HUES48 (cell line): ENCODE results near the gene PITPNC1.
"Not testable (repeated sequence)": the region's sequence is repeated elsewhere in the genome, so short reads cannot be mapped to it uniquely, and the experiment has no call there.

Experiments
- H3K27ac ChIP-seq: one replicate; pipeline ENCODE4 v1.7.0; 2013; ENCODE audit warnings: low read depth, low read length, inconsistent platforms
- H3K27me3 ChIP-seq: 2 replicates; pipeline ENCODE4 v1.6.1; 2013; ENCODE audit warnings: mild to moderate bottlenecking, low read length; ENCODE audit not compliant: control insufficient read depth, insufficient read depth
- H3K36me3 ChIP-seq: 2 replicates; pipeline ENCODE4 v1.6.1; 2013; ENCODE audit warnings: low read length; ENCODE audit not compliant: control insufficient read depth, insufficient read depth
- H3K4me1 ChIP-seq: 2 replicates; pipeline ENCODE4 v1.6.1; 2013; ENCODE audit warnings: mild to moderate bottlenecking, low read length; ENCODE audit not compliant: control insufficient read depth, insufficient read depth
- H3K4me3 ChIP-seq: 2 replicates; pipeline ENCODE4 v1.5.1; 2013; ENCODE audit warnings: mild to moderate bottlenecking, low read depth, low read length
- H3K9ac ChIP-seq: 2 replicates; pipeline ENCODE4 v1.6.1; 2013; ENCODE audit warnings: mild to moderate bottlenecking, low read depth, low read length, moderate library complexity
- H3K9me3 ChIP-seq: 2 replicates; pipeline ENCODE4 v1.6.1; 2013; ENCODE audit warnings: low read length; ENCODE audit not compliant: control insufficient read depth, insufficient read depth

Gene PITPNC1

DNA sequence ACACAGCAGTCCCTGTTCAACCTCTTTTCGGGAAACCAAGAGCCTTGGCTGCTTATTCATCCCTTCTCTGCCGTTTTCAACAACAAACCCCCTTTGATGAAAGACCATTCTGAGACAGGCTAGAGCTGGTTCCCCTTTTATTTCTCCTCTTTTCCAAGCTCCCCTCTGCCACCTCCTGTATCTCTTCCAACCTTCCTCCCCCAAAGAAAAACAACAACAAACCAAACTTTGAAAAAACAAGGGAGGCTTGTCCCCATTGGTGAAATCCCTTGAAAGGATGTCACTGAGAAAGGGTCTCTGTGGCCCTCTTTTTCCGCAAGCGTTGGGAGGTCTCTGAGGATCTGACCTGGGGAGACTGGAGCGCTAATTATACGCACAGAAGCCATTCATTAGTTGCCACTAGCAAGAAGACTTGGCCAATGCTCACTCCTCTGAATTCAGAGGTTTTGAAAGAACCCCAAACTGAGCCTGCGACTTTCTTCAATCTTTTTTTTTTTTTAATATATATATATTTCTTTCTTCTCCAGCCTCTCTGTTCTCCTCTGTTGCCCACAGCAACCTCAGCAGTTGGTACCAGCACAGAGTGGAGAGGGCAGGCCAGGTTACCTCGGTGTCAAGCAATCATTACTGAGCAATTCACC lies 101.4 kb downstream of the PITPNC1 start:
- H3K9ac ChIP-seq = no peak overlapping the region
- H3K36me3 ChIP-seq = no peaks in the 10 kb centered on the region
- H3K4me3 ChIP-seq = no peak overlapping the region
- peaks cover 38% of the 10 kb centered on the region for H3K4me1 ChIP-seq
- no peak overlapping the region for H3K27ac ChIP-seq
- H3K27me3 ChIP-seq = no peaks in the 10 kb centered on the region
- H3K9me3 ChIP-seq = no peaks in the 10 kb centered on the region

DNA sequence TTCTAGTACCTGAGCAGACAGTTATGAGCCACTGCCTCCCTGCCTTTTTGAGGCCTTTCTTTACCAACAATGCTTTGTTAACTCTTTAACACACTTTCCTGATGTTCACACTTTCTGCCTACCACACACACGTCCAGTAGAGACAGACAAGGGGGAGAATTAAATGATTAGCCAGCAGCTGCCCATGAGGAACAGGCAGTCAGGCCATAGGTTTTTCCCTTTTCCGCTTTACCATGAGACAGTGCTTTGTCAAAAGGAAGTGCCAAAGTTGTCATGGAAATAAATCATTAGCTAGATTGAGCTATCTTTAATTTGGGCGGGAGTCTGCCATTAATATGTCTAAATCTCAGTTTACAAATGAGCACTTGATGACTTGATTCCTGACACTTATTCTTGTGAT lies 102.1 kb downstream of the PITPNC1 start:
- Histone ChIP-seq H3K9ac (no peak overlapping the region), H3K27me3 (no peaks in the 10 kb centered on the region), H3K4me1 (peaks cover 34% of the 10 kb centered on the region), H3K27ac (no peak overlapping the region), H3K9me3 (no peaks in the 10 kb centered on the region), H3K36me3 (no peaks in the 10 kb centered on the region), H3K4me3 (no peak overlapping the region)

DNA sequence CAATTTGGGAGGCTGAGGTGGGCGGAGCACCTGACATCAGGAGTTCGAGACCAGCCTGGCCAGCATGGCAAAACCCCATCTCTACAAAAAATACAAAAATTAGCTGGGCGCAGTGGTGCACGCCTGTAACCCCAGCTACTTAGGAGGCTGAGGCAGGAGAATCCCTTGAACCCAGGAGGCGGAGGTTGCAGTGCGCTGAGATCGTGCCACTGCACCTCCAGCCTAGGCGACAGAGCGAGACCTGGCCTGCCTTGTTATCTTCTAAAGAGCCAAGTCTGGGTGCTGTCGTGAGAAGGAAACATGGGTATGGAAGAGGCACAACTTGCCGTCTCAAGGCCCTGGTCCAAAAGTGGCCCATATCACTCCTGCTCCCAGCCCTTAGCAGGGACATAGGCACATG lies 103.9 kb downstream of the PITPNC1 start:
- H3K9me3 ChIP-seq, H3K4me3 ChIP-seq, H3K9ac ChIP-seq, H3K27ac ChIP-seq, H3K27me3 ChIP-seq, H3K36me3 ChIP-seq: not testable (repeated sequence)
- H3K4me1 ChIP-seq = peaks cover 19% of the 10 kb centered on the region; the same call in 1 of the 2 replicates

DNA sequence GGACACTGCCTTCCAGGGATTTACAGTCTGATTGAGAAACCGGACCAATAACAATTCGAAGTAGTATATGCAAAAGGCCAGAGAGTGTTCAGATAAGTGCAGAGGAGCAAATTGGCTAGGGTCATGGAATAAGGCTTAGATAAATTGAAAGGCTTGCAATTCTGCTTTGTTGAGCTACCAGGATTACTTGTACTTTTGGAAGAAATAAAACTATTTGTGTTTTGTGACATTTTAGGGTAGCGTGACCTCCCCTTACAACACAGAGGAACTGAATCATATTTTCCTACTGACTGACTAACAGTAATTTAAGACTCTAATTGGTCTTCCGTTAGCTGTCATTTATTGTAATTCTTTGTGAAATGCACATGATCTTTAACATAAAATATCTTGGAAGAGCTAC lies 104.7 kb downstream of the PITPNC1 start:
- Histone ChIP-seq H3K4me1 (peaks cover 19% of the 10 kb centered on the region; the same call in 1 of the 2 replicates), H3K27me3 (no peaks in the 10 kb centered on the region), H3K27ac (no peak overlapping the region), H3K36me3 (no peaks in the 10 kb centered on the region), H3K4me3 (no peak overlapping the region), H3K9ac (no peak overlapping the region), H3K9me3 (no peaks in the 10 kb centered on the region)

- H3K9me3 ChIP-seq = no peaks in the 10 kb centered on the region
- H3K27me3 ChIP-seq = no peaks in the 10 kb centered on the region
- no peak overlapping the region for H3K27ac ChIP-seq
- H3K4me1 ChIP-seq = peaks cover 25% of the 10 kb centered on the region; the same call in 1 of the 2 replicates
- no peak overlapping the region for H3K9ac ChIP-seq
- no peaks in the 10 kb centered on the region for H3K36me3 ChIP-seq
- no peak overlapping the region for H3K4me3 ChIP-seq
Measured at GRCh38 chr17:67482764-67483163, 105.7 kb downstream of the PITPNC1 start.

- Histone ChIP-seq H3K9me3 (no peaks in the 10 kb centered on the region), H3K27ac (no peak overlapping the region), H3K36me3 (no peaks in the 10 kb centered on the region), H3K9ac (no peak overlapping the region), H3K4me1 (peaks cover 17% of the 10 kb centered on the region; the same call in 1 of the 2 replicates), H3K27me3 (no peaks in the 10 kb centered on the region), H3K4me3 (no peak overlapping the region)
Measured at GRCh38 chr17:67484261-67484660, 107.2 kb downstream of the PITPNC1 start.

GRCh38 chr17:67485666-67486065 lies 108.6 kb downstream of the PITPNC1 start:
- H3K9me3 ChIP-seq = no peaks in the 10 kb centered on the region
- no peaks in the 10 kb centered on the region for H3K36me3 ChIP-seq
- no peak overlapping the region for H3K27ac ChIP-seq
- peaks cover 20% of the 10 kb centered on the region for H3K4me1 ChIP-seq
- no peak overlapping the region for H3K9ac ChIP-seq
- H3K4me3 ChIP-seq = no peak overlapping the region
- H3K27me3 ChIP-seq = no peaks in the 10 kb centered on the region

GRCh38 chr17:67487506-67487905 lies 110.4 kb downstream of the PITPNC1 start:
- Histone ChIP-seq H3K27ac (no peak overlapping the region), H3K4me3 (no peak overlapping the region), H3K9me3 (no peaks in the 10 kb centered on the region), H3K36me3 (no peaks in the 10 kb centered on the region), H3K27me3 (no peaks in the 10 kb centered on the region), H3K9ac (no peak overlapping the region), H3K4me1 (peaks cover 38% of the 10 kb centered on the region)

GRCh38 chr17:67488161-67488560 lies 111.1 kb downstream of the PITPNC1 start:
- peaks cover 44% of the 10 kb centered on the region for H3K4me1 ChIP-seq
- no peaks in the 10 kb centered on the region for H3K27me3 ChIP-seq
- no peak overlapping the region for H3K9ac ChIP-seq
- no peaks in the 10 kb centered on the region for H3K36me3 ChIP-seq
- H3K9me3 ChIP-seq = no peaks in the 10 kb centered on the region
- no peak overlapping the region for H3K4me3 ChIP-seq
- H3K27ac ChIP-seq = no peak overlapping the region

GRCh38 chr17:67488768-67489167 lies 111.7 kb downstream of the PITPNC1 start:
- H3K27ac ChIP-seq = no peak overlapping the region
- no peaks in the 10 kb centered on the region for H3K9me3 ChIP-seq
- peaks cover 49% of the 10 kb centered on the region for H3K4me1 ChIP-seq
- H3K9ac ChIP-seq = no peak overlapping the region
- H3K4me3 ChIP-seq = no peak overlapping the region
- H3K27me3 ChIP-seq = no peaks in the 10 kb centered on the region
- no peaks in the 10 kb centered on the region for H3K36me3 ChIP-seq

DNA sequence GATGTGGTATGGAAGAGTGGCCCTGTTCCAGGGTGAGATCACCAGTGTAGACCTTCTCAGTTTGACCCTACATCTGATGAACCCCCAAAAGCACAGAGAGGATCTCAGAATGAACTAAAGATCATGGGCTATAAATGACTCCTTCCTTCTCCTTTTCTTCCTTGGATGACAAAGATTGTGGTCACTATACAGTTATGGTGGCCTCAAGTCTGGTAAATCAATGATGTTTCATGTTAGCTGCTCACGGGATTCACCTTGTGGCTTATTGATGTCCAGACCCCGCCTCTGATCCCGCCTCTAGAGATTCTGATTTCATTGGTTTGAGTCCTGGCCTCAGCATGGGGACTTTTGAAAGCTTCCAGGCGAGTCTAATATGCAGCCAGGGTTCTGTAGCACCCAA lies 112.2 kb downstream of the PITPNC1 start:
- Histone ChIP-seq H3K4me1 (peaks cover 49% of the 10 kb centered on the region), H3K27ac (no peak overlapping the region), H3K27me3 (no peaks in the 10 kb centered on the region), H3K36me3 (no peaks in the 10 kb centered on the region), H3K9ac (no peak overlapping the region), H3K4me3 (no peak overlapping the region), H3K9me3 (no peaks in the 10 kb centered on the region)
